Astrocyte (in vitro differentiated cells and primary cell): ENCODE data around the gene PPP3CA. TPM values are rescaled to one million over a fixed set of nuclear protein-coding genes. Genes with fewer than 3 reads are reported as not detected.

ENCODE experiments used
- DNase-seq: peaks from one replicate; pipeline ENCODE4 v3.0.0-alpha.2; 2010; ENCODE audit warnings: low read depth
- FAIRE-seq: peaks from 2 replicates; lab custom pipeline; 2011; peaks lifted over from hg19 to GRCh38; lab: Jason Lieb, UNC
- H2AFZ ChIP-seq: 2 replicates; pipeline ENCODE4 v1.6.0; 2012; ENCODE audit warnings: low read depth, low read length, inconsistent platforms
- H3K27ac ChIP-seq: 2 replicates; pipeline ENCODE4 v1.5.1; 2011; ENCODE audit warnings: low read depth, low read length, inconsistent platforms
- H3K27me3 ChIP-seq: 2 replicates; pipeline ENCODE4 v1.6.0; 2011; ENCODE audit warnings: low read length, inconsistent platforms; ENCODE audit not compliant: insufficient read depth
- H3K36me3 ChIP-seq: 2 replicates; pipeline ENCODE4 v1.5.1; 2011; ENCODE audit warnings: low read length, inconsistent platforms; ENCODE audit not compliant: insufficient read depth
- H3K4me1 ChIP-seq: 2 replicates; pipeline ENCODE4 v1.5.1; 2011; ENCODE audit warnings: low read length, inconsistent platforms; ENCODE audit not compliant: insufficient read depth
- H3K4me2 ChIP-seq: 2 replicates; pipeline ENCODE4 v1.6.0; 2012; ENCODE audit warnings: low read length, inconsistent platforms
- H3K4me3 ChIP-seq: 2 replicates; pipeline ENCODE4 v1.5.1; 2011; ENCODE audit warnings: low read depth, mild to moderate bottlenecking, low read length, inconsistent platforms; ENCODE audit not compliant: insufficient read depth
- H3K79me2 ChIP-seq: 2 replicates; pipeline ENCODE4 v1.6.0; 2012; ENCODE audit warnings: mild to moderate bottlenecking, low read length, inconsistent platforms; ENCODE audit not compliant: insufficient read depth
- H3K9ac ChIP-seq: 2 replicates; pipeline ENCODE4 v1.6.0; 2012; ENCODE audit warnings: mild to moderate bottlenecking, low read length, inconsistent platforms
- H3K9me3 ChIP-seq: 2 replicates; pipeline ENCODE4 v1.5.1; 2012; ENCODE audit warnings: low read depth, mild to moderate bottlenecking, low read length, inconsistent platforms; ENCODE audit not compliant: insufficient read depth
- H4K20me1 ChIP-seq: 2 replicates; pipeline ENCODE4 v1.6.0; 2012; ENCODE audit warnings: low read length, inconsistent platforms; ENCODE audit not compliant: insufficient read depth
- H3K27ac Mint-ChIP-seq: one replicate; pipeline ENCODE4 v1.8.0; 2021; ENCODE audit warnings: mild to moderate bottlenecking, mixed read lengths; ENCODE audit not compliant: unreplicated experiment
- H3K27me3 Mint-ChIP-seq: one replicate; pipeline ENCODE4 v1.8.0; 2021; ENCODE audit warnings: low read depth, mixed read lengths; ENCODE audit not compliant: unreplicated experiment
- H3K36me3 Mint-ChIP-seq: one replicate; pipeline ENCODE4 v1.8.0; 2021; ENCODE audit warnings: low read depth, mixed read lengths; ENCODE audit not compliant: unreplicated experiment
- H3K4me1 Mint-ChIP-seq: one replicate; pipeline ENCODE4 v1.8.0; 2021; ENCODE audit warnings: low read depth, mixed read lengths; ENCODE audit not compliant: unreplicated experiment
- H3K4me3 Mint-ChIP-seq: one replicate; pipeline ENCODE4 v1.8.0; 2021; ENCODE audit warnings: mild to moderate bottlenecking, moderate library complexity, mixed read lengths; ENCODE audit not compliant: unreplicated experiment
- H3K9me3 Mint-ChIP-seq: one replicate; pipeline ENCODE4 v1.8.0; 2021; ENCODE audit warnings: mild to moderate bottlenecking, mixed read lengths; ENCODE audit not compliant: unreplicated experiment
- CTCF ChIP-seq: IDR thresholded peaks from 2 replicates; pipeline ENCODE4 v1.5.1; 2011; ENCODE audit warnings: low read depth, mild to moderate bottlenecking, inconsistent platforms, low read length, moderate library complexity; ENCODE audit not compliant: insufficient read depth
- EZH2 ChIP-seq: IDR thresholded peaks from 2 replicates; pipeline ENCODE4 v1.6.1; 2012; ENCODE audit warnings: mild to moderate bottlenecking, low read length, inconsistent platforms; ENCODE audit not compliant: insufficient read depth
- total RNA-seq: library from RNA; stranded (reverse); gene quantifications from 2 replicates; pipeline ENCODE4 v1.2.1, GENCODE V29; 2021

Gene PPP3CA
- total RNA-seq, 1 donor from 2014 or later: 101 TPM

GRCh38 chr4:101322743-101323142 is 24.6 kb downstream of the PPP3CA start:
- Histone ChIP-seq H3K4me2 (no peak overlapping the region), H3K27ac (no peak overlapping the region), H3K79me2 (peaks cover 97% of the 10 kb centered on the region), H3K9ac (no peak overlapping the region), H3K4me1 (no peaks in the 10 kb centered on the region), H3K36me3 (no peaks in the 10 kb centered on the region), H4K20me1 (peaks cover 67% of the 10 kb centered on the region), H3K4me3 (no peak overlapping the region), H3K27me3 (no peaks in the 10 kb centered on the region), H2AFZ (no peak overlapping the region), H3K9me3 (no peaks in the 10 kb centered on the region)
- no peak overlapping the region for H3K27ac Mint-ChIP-seq
- peaks cover 15% of the 10 kb centered on the region for H3K4me1 Mint-ChIP-seq
- no peak overlapping the region for H3K4me3 Mint-ChIP-seq
- TF ChIP-seq CTCF: no peak
- TF ChIP-seq EZH2: no peak
- H3K9me3 Mint-ChIP-seq: no peaks in the 10 kb centered on the region
- FAIRE-seq (no peak), DNase-seq (no peak)
- H3K36me3 Mint-ChIP-seq: no peaks in the 10 kb centered on the region
- no peaks in the 10 kb centered on the region for H3K27me3 Mint-ChIP-seq

- peaks cover 9% of the 10 kb centered on the region for H3K4me1 Mint-ChIP-seq
- Histone ChIP-seq H3K9ac (no peak overlapping the region), H3K9me3 (no peaks in the 10 kb centered on the region), H3K36me3 (no peaks in the 10 kb centered on the region), H2AFZ (no peak overlapping the region), H3K27ac (no peak overlapping the region), H3K79me2 (peaks cover 96% of the 10 kb centered on the region), H4K20me1 (peaks cover 68% of the 10 kb centered on the region), H3K27me3 (no peaks in the 10 kb centered on the region), H3K4me3 (no peak overlapping the region), H3K4me1 (no peaks in the 10 kb centered on the region), H3K4me2 (no peak overlapping the region)
- TF ChIP-seq CTCF (no peak), EZH2 (no peak)
- no peaks in the 10 kb centered on the region for H3K27me3 Mint-ChIP-seq
- no peaks in the 10 kb centered on the region for H3K36me3 Mint-ChIP-seq
- FAIRE-seq (peak; percentile 62), DNase-seq (no peak)
- H3K27ac Mint-ChIP-seq: no peak overlapping the region
- no peaks in the 10 kb centered on the region for H3K9me3 Mint-ChIP-seq
- no peak overlapping the region for H3K4me3 Mint-ChIP-seq
Observed at GRCh38 chr4:101321481-101322042, 25.8 kb downstream of the PPP3CA start.

- Histone ChIP-seq H3K4me2 (no peak overlapping the region), H3K27me3 (no peaks in the 10 kb centered on the region), H4K20me1 (peaks cover 50% of the 10 kb centered on the region), H3K9me3 (no peaks in the 10 kb centered on the region), H3K4me1 (no peaks in the 10 kb centered on the region), H3K36me3 (no peaks in the 10 kb centered on the region), H3K4me3 (no peak overlapping the region), H3K9ac (no peak overlapping the region), H3K27ac (no peak overlapping the region), H2AFZ (no peak overlapping the region), H3K79me2 (peaks cover 93% of the 10 kb centered on the region)
- Mint-ChIP-seq H3K27ac (no peak overlapping the region), H3K36me3 (no peaks in the 10 kb centered on the region), H3K4me3 (no peak overlapping the region), H3K27me3 (no peaks in the 10 kb centered on the region), H3K4me1 (peaks cover 3% of the 10 kb centered on the region), H3K9me3 (peaks cover 2% of the 10 kb centered on the region)
- no peak for TF ChIP-seq CTCF
- TF ChIP-seq EZH2: no peak
- FAIRE-seq (no peak), DNase-seq (no peak)
Observed at GRCh38 chr4:101315786-101316185, 31.5 kb downstream of the PPP3CA start.
